ENCODE results near the gene KRT82. TPM values are rescaled to one million over a fixed set of nuclear protein-coding genes. Genes with fewer than 3 reads are reported as not detected.
"Not testable (repeated sequence)": the region's sequence is repeated elsewhere in the genome, so short reads cannot be mapped to it uniquely, and the experiment has no call there.

The KRT82 gene
- total RNA-seq, 1 donor from 2014 or later, result not detected

DNA sequence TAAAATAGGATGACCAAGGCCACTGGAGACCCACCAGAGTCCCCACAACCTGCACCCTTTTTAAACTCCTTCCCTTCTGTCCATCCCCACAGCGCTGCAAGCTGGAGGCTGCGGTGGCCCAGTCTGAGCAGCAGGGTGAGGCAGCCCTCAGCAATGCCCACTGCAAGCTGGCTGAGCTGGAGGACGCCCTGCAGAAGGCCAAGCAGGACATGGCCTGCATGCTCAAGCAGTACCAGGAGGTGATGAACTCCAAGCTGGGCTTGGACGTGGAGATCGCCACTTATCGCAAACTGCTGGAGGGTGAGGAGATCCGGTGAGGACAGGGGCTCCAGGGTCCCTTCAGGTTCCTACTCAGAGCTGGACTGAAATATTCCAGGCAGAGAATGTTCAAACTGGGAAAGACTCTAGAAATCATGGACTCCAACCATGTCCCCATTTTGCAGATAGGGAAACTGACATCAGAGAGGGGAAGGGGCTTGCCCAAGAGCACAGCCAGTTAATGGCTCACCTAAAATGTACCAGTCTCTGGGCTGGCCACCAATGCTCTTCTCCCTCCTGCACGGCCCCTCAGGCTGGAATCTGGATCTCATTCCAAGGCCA is 56.0 kb downstream of the KRT82 start:
- no peaks in the 10 kb centered on the region for H3K36me3 Mint-ChIP-seq (ENCODE audit: low read depth)
- H3K27ac Mint-ChIP-seq, result no peak overlapping the region
- intact Hi-C loops (cut with micrococcal nuclease), result no loop called here
- no peak for DNase-seq
- H3K27me3 Mint-ChIP-seq, result peaks cover 12% of the 10 kb centered on the region
- H3K4me1 Mint-ChIP-seq, result peaks cover 3% of the 10 kb centered on the region
- H3K4me3 Mint-ChIP-seq, result no peak overlapping the region
- no peaks in the 10 kb centered on the region for H3K9me3 Mint-ChIP-seq

DNA sequence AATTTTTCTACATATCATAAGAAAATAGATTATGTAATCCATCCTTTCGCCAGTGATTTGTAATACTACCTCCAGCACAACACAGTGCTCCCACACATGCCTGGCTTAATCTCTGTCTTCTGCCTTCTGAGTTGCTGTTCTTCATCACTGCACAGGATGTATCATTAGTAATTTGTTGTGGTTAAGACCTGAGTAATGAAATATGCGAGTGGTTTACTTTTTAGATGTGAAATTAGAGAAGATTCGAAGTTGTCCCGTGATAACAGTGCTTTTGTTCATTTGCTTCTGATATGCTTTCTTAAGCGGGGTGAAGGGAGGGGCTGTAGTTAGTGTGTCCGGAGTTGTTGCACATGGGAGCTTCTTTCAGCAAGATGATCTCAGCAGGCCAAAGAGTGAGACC is 56.9 kb downstream of the KRT82 start:
- no peaks in the 10 kb centered on the region for H3K36me3 Mint-ChIP-seq (ENCODE audit: low read depth)
- intact Hi-C loops (cut with micrococcal nuclease), result no loop called here
- H3K27me3 Mint-ChIP-seq, result peaks cover 11% of the 10 kb centered on the region
- peaks cover 3% of the 10 kb centered on the region for H3K4me1 Mint-ChIP-seq
- no peak overlapping the region for H3K27ac Mint-ChIP-seq
- no peaks in the 10 kb centered on the region for H3K9me3 Mint-ChIP-seq
- no peak for DNase-seq
- no peak overlapping the region for H3K4me3 Mint-ChIP-seq

DNA sequence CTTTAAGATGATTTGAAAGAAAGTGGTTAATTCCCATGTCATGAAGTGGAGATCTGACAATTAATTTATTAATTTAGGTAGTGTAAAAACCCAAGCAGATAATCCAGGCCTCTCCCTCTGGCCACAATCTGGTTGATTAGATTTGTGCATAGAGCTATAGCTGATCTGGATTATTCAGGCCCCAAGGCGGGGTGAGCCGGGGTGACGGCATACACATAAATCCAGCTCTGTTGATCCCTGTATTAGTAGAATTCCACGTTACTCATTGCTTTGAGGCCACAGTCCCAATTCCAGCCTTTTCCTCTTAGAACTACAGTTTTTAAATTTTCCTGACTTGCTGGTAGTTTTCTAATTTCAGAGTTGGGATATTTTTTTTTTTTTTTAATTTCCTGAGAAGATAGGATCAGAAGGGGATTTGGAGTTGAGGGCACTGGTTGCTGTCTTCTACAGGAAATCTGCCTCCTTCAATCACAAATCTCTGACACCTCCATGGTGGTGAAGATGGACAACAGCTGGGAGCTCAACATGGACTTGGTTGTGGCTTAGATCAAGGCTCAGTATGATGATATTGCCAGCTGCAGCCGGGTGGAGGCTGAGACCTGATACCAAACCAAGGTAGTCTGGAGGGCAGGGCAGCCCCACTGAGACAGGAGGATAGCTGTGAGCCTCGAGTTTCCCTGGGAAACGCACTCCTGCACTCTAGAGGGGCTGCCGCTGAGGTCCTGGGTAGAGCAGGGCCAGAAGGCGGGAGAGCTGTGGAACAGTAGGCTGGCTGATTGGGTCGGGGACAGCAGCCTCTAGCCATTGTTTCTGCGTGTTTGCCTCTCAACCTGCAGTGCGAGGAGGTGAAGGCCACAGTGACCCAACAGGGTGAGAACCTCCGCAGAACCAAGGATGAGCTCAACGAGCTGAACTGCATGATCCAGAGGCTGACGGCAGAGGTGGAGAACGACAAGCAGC is 58.3 kb downstream of the KRT82 start:
- Mint-ChIP-seq H3K4me3 (no peak overlapping the region), H3K36me3 (ENCODE audit: low read depth) (no peaks in the 10 kb centered on the region), H3K4me1 (peaks cover 3% of the 10 kb centered on the region), H3K9me3 (no peaks in the 10 kb centered on the region), H3K27ac (no peak overlapping the region), H3K27me3 (peaks cover 5% of the 10 kb centered on the region)
- no peak for DNase-seq
- intact Hi-C loops (cut with micrococcal nuclease), result no loop called here

DNA sequence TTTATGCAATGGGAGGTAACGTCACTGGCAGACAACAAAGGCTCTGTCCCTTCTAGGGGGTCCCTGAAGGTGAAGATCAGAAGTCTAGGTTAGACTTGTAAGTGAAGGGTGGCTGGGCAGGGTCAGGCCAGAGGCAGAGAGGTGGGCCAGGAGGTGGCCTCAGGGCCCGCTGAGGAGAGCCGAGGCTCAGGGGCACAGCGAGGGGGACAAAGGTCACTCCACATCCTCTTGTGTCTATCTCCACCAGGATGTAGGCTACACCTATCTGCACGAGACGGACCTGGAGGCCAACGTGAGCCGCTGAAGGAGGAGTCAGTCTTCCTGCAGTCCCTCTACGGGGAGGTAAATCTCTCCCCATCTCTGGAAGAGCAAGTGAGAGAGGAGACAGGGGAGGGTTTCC is 59.1 kb downstream of the KRT82 start:
- no peak for DNase-seq
- intact Hi-C loops (cut with micrococcal nuclease), result no loop called here
- H3K4me1 Mint-ChIP-seq, result peaks cover 3% of the 10 kb centered on the region
- no peak overlapping the region for H3K4me3 Mint-ChIP-seq
- no peaks in the 10 kb centered on the region for H3K36me3 Mint-ChIP-seq (ENCODE audit: low read depth)
- H3K27me3 Mint-ChIP-seq, result peaks cover 5% of the 10 kb centered on the region
- no peaks in the 10 kb centered on the region for H3K9me3 Mint-ChIP-seq
- H3K27ac Mint-ChIP-seq, result no peak overlapping the region

DNA sequence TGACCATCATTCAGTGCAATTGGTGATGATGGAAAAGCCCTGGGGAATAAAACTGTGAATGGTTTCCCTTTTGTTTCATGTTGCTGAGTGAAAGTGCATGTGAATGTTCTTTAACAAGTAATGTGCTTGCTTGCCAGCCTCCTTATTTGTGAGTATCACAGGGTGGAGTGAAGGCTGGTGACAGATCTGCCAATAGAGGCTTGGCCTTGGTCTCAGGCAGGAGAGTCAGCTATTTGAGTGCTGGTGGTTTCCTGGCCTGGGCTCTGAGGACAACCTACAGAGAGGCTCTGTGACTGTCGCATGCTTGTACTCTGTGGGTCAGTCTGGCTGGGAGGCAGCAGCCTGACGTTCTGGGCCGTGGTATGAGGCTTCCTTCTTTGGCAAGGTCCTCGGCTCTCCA is 59.5 kb downstream of the KRT82 start:
- H3K27me3 Mint-ChIP-seq, result peaks cover 3% of the 10 kb centered on the region
- H3K4me1 Mint-ChIP-seq, result peaks cover under 1% of the 10 kb centered on the region
- intact Hi-C loops (cut with micrococcal nuclease), result no loop called here
- H3K36me3 Mint-ChIP-seq (ENCODE audit: low read depth), result no peaks in the 10 kb centered on the region
- H3K4me3 Mint-ChIP-seq, result no peak overlapping the region
- H3K9me3 Mint-ChIP-seq, result no peaks in the 10 kb centered on the region
- H3K27ac Mint-ChIP-seq, result no peak overlapping the region
- DNase-seq, result no peak

DNA sequence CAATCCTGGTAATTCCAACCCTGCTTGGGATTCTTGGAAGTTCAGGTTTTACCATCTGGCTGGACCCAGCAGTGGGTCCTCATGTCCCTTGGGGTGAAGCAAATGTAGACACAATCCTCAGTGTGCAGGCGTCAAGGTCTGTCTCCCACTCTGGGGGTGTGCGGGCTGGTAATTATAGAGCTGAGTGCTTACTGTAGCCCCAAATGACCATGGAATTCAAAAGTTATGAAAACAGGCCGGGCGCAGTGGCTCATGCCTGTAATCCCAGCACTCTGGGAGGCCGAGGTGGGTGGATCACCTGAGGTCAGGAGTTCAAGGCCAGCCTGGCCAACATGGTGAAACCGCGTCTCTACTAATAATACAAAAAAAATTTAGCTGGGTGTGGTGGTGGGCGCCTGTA is 61.1 kb downstream of the KRT82 start:
- H3K4me1 Mint-ChIP-seq; H3K4me3 Mint-ChIP-seq; H3K27me3 Mint-ChIP-seq; intact Hi-C loops (cut with micrococcal nuclease); DNase-seq; H3K27ac Mint-ChIP-seq; H3K36me3 Mint-ChIP-seq (ENCODE audit: low read depth); H3K9me3 Mint-ChIP-seq: not testable (repeated sequence)

DNA sequence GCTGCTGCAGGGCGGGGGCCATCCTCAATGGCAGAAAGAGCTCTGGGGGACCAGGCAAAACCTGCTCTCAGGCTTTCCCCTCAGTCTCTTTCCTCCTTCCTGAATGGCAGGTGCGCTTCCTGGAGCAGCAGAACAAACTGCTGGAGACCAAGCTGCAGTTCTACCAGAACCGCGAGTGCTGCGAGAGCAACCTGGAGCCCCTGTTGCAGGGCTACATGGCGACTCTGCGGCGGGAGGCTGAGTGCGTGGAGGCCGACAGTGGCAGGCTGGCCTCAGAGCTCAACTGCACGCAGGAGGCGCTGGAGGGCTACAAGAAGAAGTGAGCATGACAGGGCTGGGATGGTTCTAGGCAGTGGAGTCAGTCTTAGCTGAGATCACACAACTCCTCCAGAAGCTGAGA is 62.0 kb downstream of the KRT82 start:
- no peak for DNase-seq
- no peaks in the 10 kb centered on the region for H3K36me3 Mint-ChIP-seq (ENCODE audit: low read depth)
- H3K27ac Mint-ChIP-seq, result no peak overlapping the region
- no peaks in the 10 kb centered on the region for H3K4me1 Mint-ChIP-seq
- intact Hi-C loops (cut with micrococcal nuclease), result no loop called here
- no peaks in the 10 kb centered on the region for H3K9me3 Mint-ChIP-seq
- H3K27me3 Mint-ChIP-seq, result peaks cover 2% of the 10 kb centered on the region
- H3K4me3 Mint-ChIP-seq, result no peak overlapping the region

Other genes starting within 250 kb of the KRT82 start
- not detected in 2 replicates for gene KRT80, start 214.3 kb downstream of the KRT82 start, total RNA-seq
- 12.3 and 15.8 TPM in 2 replicates for gene KRT7, start 173.1 kb downstream of the KRT82 start, total RNA-seq
- gene KRT86, start 131.7 kb downstream of the KRT82 start, total RNA-seq, result 0.44 and 0.64 TPM in 2 replicates
- not detected in 2 replicates for gene KRT81, start 114.8 kb downstream of the KRT82 start, total RNA-seq
- gene KRT83, start 84.9 kb downstream of the KRT82 start, total RNA-seq, result not detected in 2 replicates
- not detected in 2 replicates for gene KRT85, start 38.9 kb downstream of the KRT82 start, total RNA-seq
- not detected in 2 replicates for gene KRT84, start 20.7 kb downstream of the KRT82 start, total RNA-seq
- gene KRT75, start 28.0 kb upstream of the KRT82 start, total RNA-seq, result not detected in 2 replicates
- not detected in 2 replicates for gene KRT6B, start 45.8 kb upstream of the KRT82 start, total RNA-seq
- gene KRT6C, start 67.5 kb upstream of the KRT82 start, total RNA-seq, result not detected in 2 replicates
- gene KRT6A, start 86.9 kb upstream of the KRT82 start, total RNA-seq, result not detected in 2 replicates
- not detected in 2 replicates for gene KRT5, start 114.1 kb upstream of the KRT82 start, total RNA-seq
- gene KRT71, start 146.8 kb upstream of the KRT82 start, total RNA-seq, result not detected in 2 replicates
- gene KRT74, start 167.5 kb upstream of the KRT82 start, total RNA-seq, result not detected in 2 replicates
- gene KRT72, start 195.1 kb upstream of the KRT82 start, total RNA-seq, result 0.09 TPM in 1 of 2 replicates, not detected in the other
- gene KRT73, start 212.2 kb upstream of the KRT82 start, total RNA-seq, result 0.09 TPM in 1 of 2 replicates, not detected in the other
- gene KRT2, start 245.9 kb upstream of the KRT82 start, total RNA-seq, result not detected in 2 replicates

All from activated CD4-positive, alpha-beta T cell treated with anti-CD3 and anti-CD28 coated beads, Interleukin-2, amount 10 ng/mL, durations not matched to agents 24 days and 14 days (primary cell).